Neutrophil (primary cell): ENCODE measurements around the gene GLRX3.

Source experiments
- H3K27ac ChIP-seq: fragments of 200-600 bp; sonication (generic); 2 replicates; pipeline ENCODE4 v1.5.1; 2016; ENCODE audit warnings: mild to moderate bottlenecking, moderate library complexity
- H3K27me3 ChIP-seq: fragments of 200-600 bp; sonication (generic); 2 replicates; pipeline ENCODE4 v1.6.0; 2016; ENCODE audit warnings: mild to moderate bottlenecking
- H3K36me3 ChIP-seq: fragments of 200-600 bp; sonication (generic); 2 replicates; pipeline ENCODE4 v1.5.1; 2017
- H3K4me1 ChIP-seq, 2 experiments: fragments of 200-600 bp in 1 of 2; sonication (generic) in 1 of 2; 1 replicate in 1 of 2; 2 replicates in 1 of 2; pipeline versions ENCODE4 v1.5.1 to v1.6.1; 2013 to 2016; ENCODE audit warnings: low read depth in 1 of 2, low read length in 1 of 2, mild to moderate bottlenecking in 1 of 2, moderate library complexity in 1 of 2; ENCODE audit not compliant: control insufficient read depth in 1 of 2, insufficient read depth in 1 of 2
- H3K4me3 ChIP-seq, 2 experiments: fragments of 200-600 bp in 1 of 2; sonication (generic) in 1 of 2; 1 replicate in 1 of 2; 2 replicates in 1 of 2; pipeline ENCODE4 v1.5.1; 2013 to 2016; ENCODE audit warnings: low read depth in 1 of 2, low read length in 1 of 2, mild to moderate bottlenecking in 1 of 2, moderate library complexity in 1 of 2
- H3K9me3 ChIP-seq: fragments of 200-600 bp; sonication (generic); 2 replicates; pipeline ENCODE4 v1.5.1; 2016
- TF ChIP-seq, protein P1 (sequence below): fragments of 200-600 bp; sonication (generic); IDR thresholded peaks from 2 replicates; pipeline ENCODE4 v1.5.1; 2016; ENCODE audit warnings: antibody characterized with exemption

GLRX3 gene

DNA sequence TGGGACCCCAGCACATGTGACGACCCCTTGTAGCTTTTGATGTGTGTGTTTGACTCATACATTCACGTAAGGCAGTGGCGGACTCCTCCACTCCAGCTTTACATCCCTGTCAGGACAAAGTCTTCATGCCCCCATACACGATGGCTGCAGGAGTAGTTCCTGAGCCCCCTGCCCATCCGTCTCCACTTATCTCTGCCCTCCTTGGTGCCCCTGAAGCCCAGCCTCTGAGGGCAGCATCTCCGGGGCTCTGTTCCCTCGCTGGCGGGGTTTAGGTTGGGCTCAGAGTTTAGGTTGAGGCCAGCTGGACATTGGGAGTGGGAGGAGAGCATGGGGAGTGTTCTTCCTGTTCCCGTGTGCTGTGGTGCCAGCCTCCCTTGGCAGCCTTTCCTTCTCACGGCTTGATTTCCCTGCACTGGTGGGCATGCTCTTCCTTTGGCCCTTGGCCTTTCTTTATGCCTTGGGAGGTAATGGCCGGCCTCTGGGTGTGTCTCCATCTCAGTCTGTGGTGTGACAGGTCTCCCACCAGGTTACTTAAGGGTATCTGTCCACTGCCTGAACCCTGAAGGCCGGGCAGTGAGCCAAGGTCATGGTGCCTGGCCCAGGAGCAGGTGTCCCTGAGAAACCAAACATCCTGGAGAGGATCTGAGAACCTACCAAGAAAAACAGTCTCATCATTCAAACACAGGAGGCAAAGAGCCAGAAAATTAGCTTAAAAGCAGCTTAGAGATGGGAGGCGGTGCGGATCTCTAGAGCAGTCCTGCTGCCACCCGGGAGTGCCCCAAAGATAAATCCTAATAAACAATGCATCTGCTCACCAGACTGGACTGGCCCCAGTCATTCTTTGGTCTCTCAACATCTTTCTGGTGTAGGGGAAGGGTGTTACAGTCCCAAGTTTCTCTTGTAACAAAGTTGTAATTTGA is 85.5 kb downstream of the GLRX3 start:
- H3K9me3 ChIP-seq = no peaks in the 10 kb centered on the region
- H3K27ac ChIP-seq = no peak overlapping the region
- no peaks in the 10 kb centered on the region for H3K36me3 ChIP-seq
- H3K4me1 ChIP-seq = no peaks in the 10 kb centered on the region
- no peak overlapping the region for H3K4me3 ChIP-seq
- H3K27me3 ChIP-seq = no peaks in the 10 kb centered on the region
- TF ChIP-seq, protein P1, sequence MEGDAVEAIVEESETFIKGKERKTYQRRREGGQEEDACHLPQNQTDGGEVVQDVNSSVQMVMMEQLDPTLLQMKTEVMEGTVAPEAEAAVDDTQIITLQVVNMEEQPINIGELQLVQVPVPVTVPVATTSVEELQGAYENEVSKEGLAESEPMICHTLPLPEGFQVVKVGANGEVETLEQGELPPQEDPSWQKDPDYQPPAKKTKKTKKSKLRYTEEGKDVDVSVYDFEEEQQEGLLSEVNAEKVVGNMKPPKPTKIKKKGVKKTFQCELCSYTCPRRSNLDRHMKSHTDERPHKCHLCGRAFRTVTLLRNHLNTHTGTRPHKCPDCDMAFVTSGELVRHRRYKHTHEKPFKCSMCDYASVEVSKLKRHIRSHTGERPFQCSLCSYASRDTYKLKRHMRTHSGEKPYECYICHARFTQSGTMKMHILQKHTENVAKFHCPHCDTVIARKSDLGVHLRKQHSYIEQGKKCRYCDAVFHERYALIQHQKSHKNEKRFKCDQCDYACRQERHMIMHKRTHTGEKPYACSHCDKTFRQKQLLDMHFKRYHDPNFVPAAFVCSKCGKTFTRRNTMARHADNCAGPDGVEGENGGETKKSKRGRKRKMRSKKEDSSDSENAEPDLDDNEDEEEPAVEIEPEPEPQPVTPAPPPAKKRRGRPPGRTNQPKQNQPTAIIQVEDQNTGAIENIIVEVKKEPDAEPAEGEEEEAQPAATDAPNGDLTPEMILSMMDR = no peak

DNA sequence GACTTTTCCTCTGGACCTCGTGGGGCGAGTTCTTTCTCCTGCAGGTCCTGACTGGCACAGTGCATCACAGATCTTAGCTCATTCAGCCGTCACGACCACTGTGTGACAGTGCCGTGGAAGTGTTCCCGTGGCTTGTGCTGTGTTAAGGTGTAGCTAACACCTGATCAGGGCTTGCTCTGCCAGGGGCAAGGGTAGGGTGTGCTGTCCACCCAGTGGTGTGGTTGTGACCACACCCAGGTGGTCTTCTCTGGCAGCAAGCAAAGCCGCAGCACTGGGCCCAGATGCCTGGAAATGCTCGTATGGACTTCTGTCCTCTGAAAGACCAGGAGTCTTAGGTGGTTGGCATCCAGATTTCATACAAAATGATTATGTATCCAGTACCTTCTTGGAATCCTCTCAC is 86.2 kb downstream of the GLRX3 start:
- Histone ChIP-seq H3K27ac (no peak overlapping the region), H3K4me3 (no peak overlapping the region), H3K36me3 (no peaks in the 10 kb centered on the region), H3K27me3 (no peaks in the 10 kb centered on the region), H3K4me1 (no peaks in the 10 kb centered on the region), H3K9me3 (no peaks in the 10 kb centered on the region)
- TF ChIP-seq, protein P1 = no peak

DNA sequence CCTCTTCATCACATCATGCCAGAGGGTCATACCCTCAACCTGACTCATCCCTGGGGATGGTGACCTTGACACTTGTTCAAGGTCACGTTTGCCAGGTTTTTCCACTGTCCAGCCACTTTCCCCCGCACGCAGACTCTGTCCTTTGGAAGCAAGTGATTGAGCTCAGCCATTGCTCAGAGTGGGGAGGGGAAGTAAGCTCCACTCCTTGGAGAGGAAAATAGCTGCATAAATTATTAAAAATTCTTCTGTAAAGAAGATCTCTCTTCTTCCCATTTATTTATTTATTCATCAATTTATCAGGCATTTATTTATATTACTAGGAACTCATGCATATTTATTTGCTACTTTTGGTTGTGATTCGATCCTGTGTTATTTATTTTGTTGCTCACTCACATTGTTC is 88.0 kb downstream of the GLRX3 start:
- no peak overlapping the region for H3K4me3 ChIP-seq
- no peaks in the 10 kb centered on the region for H3K9me3 ChIP-seq
- H3K36me3 ChIP-seq = no peaks in the 10 kb centered on the region
- TF ChIP-seq, protein P1 = no peak
- H3K4me1 ChIP-seq = no peaks in the 10 kb centered on the region
- H3K27ac ChIP-seq = no peak overlapping the region
- peaks cover 3% of the 10 kb centered on the region for H3K27me3 ChIP-seq

DNA sequence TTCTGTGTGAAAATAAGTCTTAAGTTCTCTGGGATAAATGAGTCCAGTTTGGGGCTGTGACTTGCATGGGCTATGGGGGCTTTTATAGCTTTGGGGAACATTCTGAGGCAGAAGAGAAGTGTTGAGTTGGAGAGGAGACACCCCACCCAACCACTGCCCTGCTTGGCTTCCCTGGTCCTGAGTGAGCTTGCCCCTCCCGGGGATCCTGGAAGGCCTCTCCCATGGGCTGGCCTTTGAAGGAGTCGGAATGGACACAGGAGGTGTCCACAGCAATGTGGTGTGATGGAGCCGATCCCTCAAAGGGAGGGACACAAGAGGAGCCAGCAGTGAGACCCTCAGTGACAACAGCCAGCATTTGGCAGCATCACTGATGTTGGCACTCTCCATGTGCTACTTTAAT is 89.8 kb downstream of the GLRX3 start:
- peaks cover 3% of the 10 kb centered on the region for H3K27me3 ChIP-seq
- H3K9me3 ChIP-seq = no peaks in the 10 kb centered on the region
- TF ChIP-seq, protein P1 = no peak
- H3K4me3 ChIP-seq = no peak overlapping the region
- no peak overlapping the region for H3K27ac ChIP-seq
- no peaks in the 10 kb centered on the region for H3K36me3 ChIP-seq
- no peaks in the 10 kb centered on the region for H3K4me1 ChIP-seq

DNA sequence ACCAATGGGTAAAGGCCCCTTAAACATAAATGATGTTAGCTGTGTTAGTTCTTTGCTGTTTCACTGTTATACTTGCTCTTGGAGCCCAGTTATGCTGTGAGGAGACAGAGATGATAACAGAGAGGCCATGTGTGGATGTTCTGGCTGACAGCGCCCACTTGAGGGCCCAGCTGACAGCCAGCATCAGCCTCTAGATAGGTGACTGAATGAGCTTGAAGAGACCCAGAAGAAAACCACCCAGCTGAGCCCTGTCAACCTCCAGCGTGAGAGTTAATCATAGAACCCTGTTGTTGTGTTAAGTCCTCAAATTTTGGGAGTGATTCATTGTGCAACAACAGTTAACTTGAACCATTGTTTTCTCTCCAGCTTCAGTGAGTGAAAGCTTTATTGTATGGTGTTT is 91.7 kb downstream of the GLRX3 start:
- Histone ChIP-seq H3K4me3 (no peak overlapping the region), H3K36me3 (no peaks in the 10 kb centered on the region), H3K27me3 (peaks cover 7% of the 10 kb centered on the region), H3K4me1 (no peaks in the 10 kb centered on the region), H3K27ac (no peak overlapping the region), H3K9me3 (no peaks in the 10 kb centered on the region)
- TF ChIP-seq, protein P1 = no peak
